ENCODE measurements around the gene SHROOM3. TPM values are rescaled to one million over a fixed set of nuclear protein-coding genes. Genes with fewer than 3 reads are reported as not detected.

The SHROOM3 gene
- total RNA-seq, 2 experiments from 2014 or later: not detected

- POLR2A ChIA-PET: no interaction called here
- TF ChIP-seq CTCF (IDR thresholded peaks at IDR 0.05): no peak
- no peak overlapping the region for H3K4me3 Mint-ChIP-seq
- Histone ChIP-seq H3K4me1 (ENCODE audit: insufficient read depth, low read length) (no peaks in the 10 kb centered on the region), H3K36me3 (ENCODE audit: insufficient read depth, low read length) (no peaks in the 10 kb centered on the region), H3K27me3 (ENCODE audit: control insufficient read depth in 1 of 2, insufficient read depth in 2 of 2, low read length in 2 of 2) (no peaks in the 10 kb centered on the region), H3K9me3 (ENCODE audit: control insufficient read depth in 1 of 2, insufficient read depth in 1 of 2, low read length in 2 of 2) (peaks cover 0 to 5% of the 10 kb centered on the region in 2 experiments), H3K4me3 (ENCODE audit: low read length) (no peak overlapping the region), H3K27ac (ENCODE audit: low read depth in 1 of 2, low read length in 2 of 2) (no peak overlapping the region)
- DNase-seq (no peak), ATAC-seq (ENCODE audit: poor library complexity) (no peak)
- no peaks in the 10 kb centered on the region for H3K36me3 Mint-ChIP-seq (ENCODE audit: low read depth)
- peaks cover 5% of the 10 kb centered on the region for H3K27me3 Mint-ChIP-seq
- CTCF ChIA-PET: no interaction called here
- H3K4me1 Mint-ChIP-seq (ENCODE audit: low read depth): no peaks in the 10 kb centered on the region
- no peak overlapping the region for H3K27ac Mint-ChIP-seq
- intact Hi-C loops (cut with DNase I, micrococcal nuclease): no loop called here
- no peaks in the 10 kb centered on the region for H3K9me3 Mint-ChIP-seq
Observed at GRCh38 chr4:76740192-76740591, 305.2 kb downstream of the SHROOM3 start.

DNA sequence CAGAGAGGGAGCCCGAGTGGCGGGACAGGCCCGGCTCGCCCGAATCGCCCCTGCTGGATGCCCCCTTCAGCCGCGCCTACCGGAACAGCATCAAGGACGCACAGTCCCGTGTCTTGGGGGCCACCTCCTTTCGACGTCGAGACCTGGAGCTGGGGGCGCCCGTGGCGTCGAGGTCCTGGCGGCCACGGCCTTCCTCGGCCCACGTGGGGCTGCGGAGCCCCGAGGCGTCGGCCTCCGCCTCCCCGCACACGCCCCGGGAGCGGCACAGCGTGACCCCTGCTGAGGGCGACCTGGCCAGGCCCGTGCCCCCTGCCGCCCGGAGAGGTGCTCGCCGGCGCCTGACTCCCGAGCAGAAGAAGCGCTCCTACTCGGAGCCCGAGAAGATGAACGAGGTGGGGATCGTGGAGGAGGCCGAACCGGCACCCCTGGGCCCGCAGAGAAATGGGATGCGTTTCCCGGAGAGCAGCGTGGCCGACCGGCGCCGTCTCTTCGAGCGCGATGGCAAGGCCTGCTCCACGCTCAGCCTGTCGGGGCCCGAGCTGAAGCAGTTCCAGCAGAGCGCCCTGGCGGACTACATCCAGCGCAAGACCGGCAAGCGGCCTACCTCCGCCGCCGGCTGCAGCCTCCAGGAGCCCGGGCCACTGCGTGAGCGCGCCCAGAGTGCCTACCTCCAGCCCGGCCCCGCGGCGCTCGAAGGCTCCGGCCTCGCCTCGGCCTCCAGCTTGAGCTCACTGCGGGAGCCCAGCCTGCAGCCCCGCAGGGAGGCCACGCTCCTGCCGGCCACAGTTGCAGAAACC, 306.0 kb downstream of the SHROOM3 start:
- no peak overlapping the region for H3K27ac Mint-ChIP-seq
- H3K27ac ChIP-seq (ENCODE audit: low read depth in 1 of 2, low read length in 2 of 2): no peak overlapping the region
- H3K9me3 Mint-ChIP-seq: no peaks in the 10 kb centered on the region
- CTCF ChIA-PET: no interaction called here
- no peaks in the 10 kb centered on the region for H3K36me3 ChIP-seq (ENCODE audit: insufficient read depth, low read length)
- no peaks in the 10 kb centered on the region for H3K36me3 Mint-ChIP-seq (ENCODE audit: low read depth)
- H3K4me1 ChIP-seq (ENCODE audit: insufficient read depth, low read length): no peaks in the 10 kb centered on the region
- H3K4me1 Mint-ChIP-seq (ENCODE audit: low read depth): no peaks in the 10 kb centered on the region
- TF ChIP-seq CTCF (IDR thresholded peaks at IDR 0.05): no peak
- intact Hi-C loops (cut with DNase I, micrococcal nuclease): no loop called here
- no peaks in the 10 kb centered on the region for H3K27me3 ChIP-seq (ENCODE audit: control insufficient read depth in 1 of 2, insufficient read depth in 2 of 2, low read length in 2 of 2)
- peak in 1 of 14 experiments; percentile 16 for DNase-seq
- H3K27me3 Mint-ChIP-seq: peaks cover 5% of the 10 kb centered on the region
- peaks cover 0 to 5% of the 10 kb centered on the region in 2 experiments for H3K9me3 ChIP-seq (ENCODE audit: control insufficient read depth in 1 of 2, insufficient read depth in 1 of 2, low read length in 2 of 2)
- no peak overlapping the region for H3K4me3 Mint-ChIP-seq
- POLR2A ChIA-PET: no interaction called here
- ATAC-seq (ENCODE audit: poor library complexity): no peak
- H3K4me3 ChIP-seq (ENCODE audit: low read length): no peak overlapping the region

GRCh38 chr4:76741663-76742020, 306.6 kb downstream of the SHROOM3 start:
- H3K4me1 Mint-ChIP-seq (ENCODE audit: low read depth): no peaks in the 10 kb centered on the region
- H3K36me3 Mint-ChIP-seq (ENCODE audit: low read depth): no peaks in the 10 kb centered on the region
- H3K4me3 Mint-ChIP-seq: no peak overlapping the region
- no peak for TF ChIP-seq CTCF (IDR thresholded peaks at IDR 0.05)
- no peak overlapping the region for H3K4me3 ChIP-seq (ENCODE audit: low read length)
- DNase-seq (no peak), ATAC-seq (ENCODE audit: poor library complexity) (no peak)
- H3K4me1 ChIP-seq (ENCODE audit: insufficient read depth, low read length): no peaks in the 10 kb centered on the region
- H3K27me3 ChIP-seq (ENCODE audit: control insufficient read depth in 1 of 2, insufficient read depth in 2 of 2, low read length in 2 of 2): no peaks in the 10 kb centered on the region
- H3K27me3 Mint-ChIP-seq: peaks cover 5% of the 10 kb centered on the region
- no peak overlapping the region for H3K27ac ChIP-seq (ENCODE audit: low read depth in 1 of 2, low read length in 2 of 2)
- no peaks in the 10 kb centered on the region for H3K36me3 ChIP-seq (ENCODE audit: insufficient read depth, low read length)
- H3K9me3 Mint-ChIP-seq: no peaks in the 10 kb centered on the region
- intact Hi-C loops (cut with DNase I, micrococcal nuclease): no loop called here
- H3K27ac Mint-ChIP-seq: no peak overlapping the region
- ChIA-PET CTCF (no interaction called here), POLR2A (no interaction called here)
- H3K9me3 ChIP-seq (ENCODE audit: control insufficient read depth in 1 of 2, insufficient read depth in 1 of 2, low read length in 2 of 2): peaks cover 0 to 5% of the 10 kb centered on the region in 2 experiments
